ENCODE data around the gene THOC2.
"Not testable (repeated sequence)": the region's sequence is repeated elsewhere in the genome, so short reads cannot be mapped to it uniquely, and the experiment has no call there.

THOC2 gene

GRCh38 chrX:123588723-123589122, 144.1 kb downstream of the THOC2 start:
- no peak overlapping the region for H3K4me3 ChIP-seq (ENCODE audit: low read depth, low read length)
- peak; percentile 75 for DNase-seq (ENCODE audit: low read depth)
- TF ChIP-seq, protein P1, sequence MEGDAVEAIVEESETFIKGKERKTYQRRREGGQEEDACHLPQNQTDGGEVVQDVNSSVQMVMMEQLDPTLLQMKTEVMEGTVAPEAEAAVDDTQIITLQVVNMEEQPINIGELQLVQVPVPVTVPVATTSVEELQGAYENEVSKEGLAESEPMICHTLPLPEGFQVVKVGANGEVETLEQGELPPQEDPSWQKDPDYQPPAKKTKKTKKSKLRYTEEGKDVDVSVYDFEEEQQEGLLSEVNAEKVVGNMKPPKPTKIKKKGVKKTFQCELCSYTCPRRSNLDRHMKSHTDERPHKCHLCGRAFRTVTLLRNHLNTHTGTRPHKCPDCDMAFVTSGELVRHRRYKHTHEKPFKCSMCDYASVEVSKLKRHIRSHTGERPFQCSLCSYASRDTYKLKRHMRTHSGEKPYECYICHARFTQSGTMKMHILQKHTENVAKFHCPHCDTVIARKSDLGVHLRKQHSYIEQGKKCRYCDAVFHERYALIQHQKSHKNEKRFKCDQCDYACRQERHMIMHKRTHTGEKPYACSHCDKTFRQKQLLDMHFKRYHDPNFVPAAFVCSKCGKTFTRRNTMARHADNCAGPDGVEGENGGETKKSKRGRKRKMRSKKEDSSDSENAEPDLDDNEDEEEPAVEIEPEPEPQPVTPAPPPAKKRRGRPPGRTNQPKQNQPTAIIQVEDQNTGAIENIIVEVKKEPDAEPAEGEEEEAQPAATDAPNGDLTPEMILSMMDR (IDR thresholded peaks at IDR 0.05; ENCODE audit: control insufficient read depth, extremely low read depth, insufficient read depth): no peak

DNA sequence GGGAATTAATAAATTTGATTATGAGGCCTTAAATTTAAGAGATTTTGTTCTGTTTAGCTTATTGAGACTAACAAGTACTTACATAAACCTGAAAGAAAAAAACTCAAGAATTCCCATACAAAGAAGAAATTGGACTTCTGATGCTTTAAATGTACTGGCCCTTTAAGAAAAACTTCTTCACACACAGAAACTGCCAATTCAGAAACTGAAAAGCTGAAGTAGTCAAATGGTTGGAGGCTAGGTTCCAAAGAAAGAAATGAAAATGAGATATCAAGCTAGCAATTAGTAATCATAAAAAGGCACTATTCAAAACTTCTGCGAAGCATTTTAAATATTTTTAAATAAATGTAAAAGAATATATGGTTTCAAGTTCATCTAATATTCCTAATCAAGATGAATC, 151.3 kb downstream of the THOC2 start:
- no peak overlapping the region for H3K4me3 ChIP-seq (ENCODE audit: low read depth, low read length)
- DNase-seq (ENCODE audit: low read depth): no peak
- TF ChIP-seq, protein P1 (IDR thresholded peaks at IDR 0.05; ENCODE audit: control insufficient read depth, extremely low read depth, insufficient read depth): no peak

DNA sequence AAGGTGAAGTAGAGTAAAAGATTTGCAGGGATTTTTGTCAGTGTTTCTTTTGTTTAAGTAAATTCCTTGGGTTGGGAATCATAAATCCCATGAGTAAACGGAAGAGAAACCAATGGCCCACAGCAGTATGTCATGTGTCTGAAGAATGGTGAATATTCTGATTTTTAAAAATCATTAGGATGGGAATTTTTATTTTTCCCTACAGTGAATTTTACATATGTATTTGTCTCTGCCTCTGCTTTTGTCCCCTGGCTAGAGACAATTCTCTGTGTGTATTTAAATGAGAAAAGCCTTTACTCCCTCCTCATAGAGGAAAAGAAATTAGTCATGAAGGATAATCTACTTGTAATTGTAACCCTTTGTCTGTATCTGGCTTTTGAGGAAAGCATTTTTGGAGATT, 152.1 kb downstream of the THOC2 start:
- TF ChIP-seq, protein P1 (IDR thresholded peaks at IDR 0.05; ENCODE audit: control insufficient read depth, extremely low read depth, insufficient read depth): no peak
- no peak overlapping the region for H3K4me3 ChIP-seq (ENCODE audit: low read depth, low read length)
- DNase-seq (ENCODE audit: low read depth): no peak

- H3K4me3 ChIP-seq (ENCODE audit: low read depth, low read length); DNase-seq (ENCODE audit: low read depth): not testable (repeated sequence)
Observed at GRCh38 chrX:123574027-123574426, 158.8 kb downstream of the THOC2 start.

GRCh38 chrX:123570011-123570590, 162.8 kb downstream of the THOC2 start:
- TF ChIP-seq, protein P1 (IDR thresholded peaks at IDR 0.05; ENCODE audit: control insufficient read depth, extremely low read depth, insufficient read depth): no peak
- DNase-seq (ENCODE audit: low read depth): peak; percentile 6
- H3K4me3 ChIP-seq (ENCODE audit: low read depth, low read length): no peak overlapping the region

GRCh38 chrX:123563167-123563566, 169.7 kb downstream of the THOC2 start:
- H3K4me3 ChIP-seq (ENCODE audit: low read depth, low read length): no peak overlapping the region
- TF ChIP-seq, protein P1 (IDR thresholded peaks at IDR 0.05; ENCODE audit: control insufficient read depth, extremely low read depth, insufficient read depth): no peak
- DNase-seq (ENCODE audit: low read depth): no peak

DNA sequence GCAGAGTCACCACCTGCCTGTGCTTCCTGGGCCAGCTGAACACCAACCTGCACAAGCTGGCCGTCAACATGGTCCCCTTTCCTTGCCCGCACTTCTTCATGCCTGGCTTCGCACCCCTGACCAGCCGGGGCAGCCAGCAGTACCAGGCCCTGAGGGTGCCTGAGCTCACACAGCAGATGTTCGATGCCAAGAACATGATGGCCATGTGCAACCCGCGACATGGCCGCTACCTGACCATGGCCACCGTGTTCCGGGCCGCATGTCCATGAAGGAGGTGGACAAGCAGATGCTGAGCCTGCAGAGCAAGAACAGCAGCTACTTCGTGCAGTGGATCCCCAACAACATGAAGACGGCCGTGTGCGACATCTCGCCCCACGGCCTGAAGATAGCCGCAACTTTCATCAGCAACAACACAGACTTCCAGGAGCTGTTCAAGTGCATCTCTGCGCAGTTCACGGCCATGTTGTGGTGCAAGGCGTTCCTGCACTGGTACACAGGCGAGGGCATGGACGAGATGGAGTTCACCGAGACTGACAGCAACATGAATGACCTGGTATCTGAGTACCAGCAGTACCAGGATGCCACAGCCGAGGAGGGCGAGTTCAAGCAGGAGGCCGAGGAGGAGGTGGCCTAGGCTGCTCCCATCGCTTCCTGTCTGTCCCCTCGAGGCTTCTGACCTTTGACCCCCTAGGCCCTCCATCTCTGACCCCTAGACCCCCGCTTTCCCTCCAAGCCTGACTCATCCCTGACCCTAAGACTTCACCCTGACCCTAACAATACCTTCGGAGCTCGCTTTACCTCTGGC, 170.3 kb downstream of the THOC2 start:
- DNase-seq (ENCODE audit: low read depth): no peak
- H3K4me3 ChIP-seq (ENCODE audit: low read depth, low read length): no peak overlapping the region
- TF ChIP-seq, protein P1 (IDR thresholded peaks at IDR 0.05; ENCODE audit: control insufficient read depth, extremely low read depth, insufficient read depth): no peak

All from LNCaP clone FGC (cell line).